CD4-positive, alpha-beta T cell (primary cell): ENCODE measurements around the gene MRO. TPM values are rescaled to one million over a fixed set of nuclear protein-coding genes. Genes with fewer than 3 reads are reported as not detected.

ENCODE experiments used
- ATAC-seq: fragments of 200-7000 bp; cut with Tn5 transposase; one replicate; pipeline ENCODE4 v1.10.0; 2022; ENCODE audit warnings: mild to moderate bottlenecking; ENCODE audit not compliant: poor library complexity
- CTCF ChIA-PET: fragments of 350-600 bp; sonication (Branson Sonifier 250); formaldehyde crosslinking; loops from one replicate; lab custom pipeline; 2021; ENCODE audit warnings: antibody characterized with exemption, inconsistent platforms; lab: Charles Lee
- POLR2A ChIA-PET: fragments of 350-600 bp; sonication (Branson Sonifier 250); formaldehyde crosslinking; loops from one replicate; lab custom pipeline; 2021; ENCODE audit warnings: antibody characterized with exemption, inconsistent platforms; lab: Charles Lee
- DNase-seq, 14 experiments: peaks; one replicate each; pipeline ENCODE4 v3.0.0-alpha.2; 2013 to 2020; ENCODE audit warnings: mixed read lengths in 2 of 14
- H3K27ac ChIP-seq, 2 donors: one replicate each; pipeline versions ENCODE4 v1.5.1 to v1.7.0; 2013; ENCODE audit warnings: low read length in 2 of 2, low read depth in 1 of 2, mild to moderate bottlenecking in 1 of 2
- H3K27me3 ChIP-seq, 2 experiments: 1 replicate in 1 of 2; 2 replicates in 1 of 2; pipeline versions ENCODE4 v1.6.1 to v1.7.0; 2013; ENCODE audit warnings: low read length in 2 of 2, control low read depth in 1 of 2, mild to moderate bottlenecking in 1 of 2, moderate library complexity in 1 of 2; ENCODE audit not compliant: insufficient read depth in 2 of 2, control insufficient read depth in 1 of 2
- H3K36me3 ChIP-seq: one replicate; pipeline ENCODE4 v1.6.1; 2013; ENCODE audit warnings: low read length, control low read depth; ENCODE audit not compliant: insufficient read depth
- H3K4me1 ChIP-seq: one replicate; pipeline ENCODE4 v1.6.1; 2013; ENCODE audit warnings: low read length, control low read depth; ENCODE audit not compliant: insufficient read depth
- H3K4me3 ChIP-seq: one replicate; pipeline ENCODE4 v1.5.1; 2013; ENCODE audit warnings: mild to moderate bottlenecking, low read length, moderate library complexity
- H3K9me3 ChIP-seq, 2 experiments: 1 replicate in 1 of 2; 2 replicates in 1 of 2; pipeline versions ENCODE4 v1.6.1 to v1.7.0; 2013; ENCODE audit warnings: low read length in 2 of 2, mild to moderate bottlenecking in 2 of 2, control low read depth in 1 of 2, moderate library complexity in 1 of 2; ENCODE audit not compliant: control insufficient read depth in 1 of 2, insufficient read depth in 1 of 2
- H3K27ac Mint-ChIP-seq: one replicate; pipeline ENCODE4 v1.8.0; 2020; ENCODE audit warnings: mixed read lengths
- H3K27me3 Mint-ChIP-seq: one replicate; pipeline ENCODE4 v1.8.0; 2021; ENCODE audit warnings: mixed read lengths
- H3K36me3 Mint-ChIP-seq: one replicate; pipeline ENCODE4 v1.8.0; 2021; ENCODE audit warnings: low read depth, mixed read lengths
- H3K4me1 Mint-ChIP-seq: one replicate; pipeline ENCODE4 v1.8.0; 2021; ENCODE audit warnings: low read depth, mixed read lengths
- H3K4me3 Mint-ChIP-seq: one replicate; pipeline ENCODE4 v1.8.0; 2020; ENCODE audit warnings: mild to moderate bottlenecking, mixed read lengths
- H3K9me3 Mint-ChIP-seq: one replicate; pipeline ENCODE4 v1.8.0; 2020; ENCODE audit warnings: mixed read lengths
- CTCF ChIP-seq: fragments of 200-600 bp; IDR thresholded peaks from one replicate; pipeline ENCODE4 v1.8.0; 2022; ENCODE audit warnings: antibody characterized with exemption, mild to moderate bottlenecking
- intact Hi-C, 2 experiments: fragments of 100-400 bp; cut with DNase I in 1 of 2; cut with micrococcal nuclease in 1 of 2; formaldehyde crosslinking; loops; one replicate each; pipeline versions ENCODE4 v1.15.1 to v1.9.0; 2023 to 2025; cut with DNase I, micrococcal nuclease
- total RNA-seq, 174 experiments: library from RNA in 2 of 174; stranded (reverse) in 2 of 174; gene quantifications; one replicate each; pipeline ENCODE4 v1.2.3 and lab custom pipeline; 2021 to 2026

Gene MRO
- total RNA-seq, 2 experiments from 2014 or later: not detected

DNA sequence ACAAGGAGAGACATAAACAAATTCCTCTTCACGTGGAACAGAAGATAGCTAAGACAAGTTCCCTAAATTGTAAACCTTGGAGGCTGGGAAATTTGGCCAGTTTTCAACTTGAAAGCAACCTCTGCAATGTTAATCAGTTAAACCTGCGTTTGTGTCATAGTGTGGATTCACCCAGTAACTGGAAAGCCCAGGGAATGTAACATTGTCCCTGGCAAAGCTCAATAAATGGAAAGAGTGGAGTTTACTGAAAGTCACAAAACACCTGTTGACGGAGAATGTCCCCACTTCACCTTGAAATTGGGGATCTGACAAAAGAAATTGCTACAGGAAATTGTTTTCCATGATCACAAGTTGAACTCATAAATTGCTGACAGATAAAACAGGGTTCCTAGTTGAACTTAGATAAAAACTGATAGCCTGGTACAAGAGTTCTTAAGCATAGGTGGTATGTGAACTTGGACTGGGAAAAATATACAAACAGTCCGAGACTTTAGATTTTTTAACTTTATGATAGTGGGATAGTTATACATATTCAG, 44.1 kb upstream of the MRO start:
- TF ChIP-seq CTCF: no peak
- Mint-ChIP-seq H3K27me3 (no peaks in the 10 kb centered on the region), H3K4me3 (no peak overlapping the region), H3K9me3 (no peaks in the 10 kb centered on the region), H3K4me1 (no peaks in the 10 kb centered on the region), H3K36me3 (no peaks in the 10 kb centered on the region), H3K27ac (no peak overlapping the region)
- no peak for ATAC-seq
- no peaks in the 10 kb centered on the region for H3K9me3 ChIP-seq
- H3K27ac ChIP-seq: no peak overlapping the region
- H3K36me3 ChIP-seq: no peaks in the 10 kb centered on the region
- no peak overlapping the region for H3K4me3 ChIP-seq
- no peak for DNase-seq
- ChIA-PET POLR2A (no interaction called here), CTCF (no interaction called here)
- intact Hi-C loops: no loop called here
- no peaks in the 10 kb centered on the region for H3K27me3 ChIP-seq
- H3K4me1 ChIP-seq: no peaks in the 10 kb centered on the region

- ChIA-PET POLR2A (no interaction called here), CTCF (no interaction called here)
- Mint-ChIP-seq H3K27me3 (no peaks in the 10 kb centered on the region), H3K4me1 (no peaks in the 10 kb centered on the region), H3K9me3 (no peaks in the 10 kb centered on the region), H3K36me3 (no peaks in the 10 kb centered on the region), H3K4me3 (no peak overlapping the region), H3K27ac (no peak overlapping the region)
- no peak overlapping the region for H3K27ac ChIP-seq
- no peaks in the 10 kb centered on the region for H3K4me1 ChIP-seq
- intact Hi-C loops: no loop called here
- H3K27me3 ChIP-seq: no peaks in the 10 kb centered on the region
- DNase-seq: peak in 3 of 14 experiments; percentile 7 to 21 (median 21)
- H3K4me3 ChIP-seq: no peak overlapping the region
- no peak for ATAC-seq
- no peaks in the 10 kb centered on the region for H3K9me3 ChIP-seq
- no peaks in the 10 kb centered on the region for H3K36me3 ChIP-seq
- TF ChIP-seq CTCF: no peak
These were observed 42.6 kb upstream of the MRO start for GRCh38 chr18:50862401-50862800.

DNA sequence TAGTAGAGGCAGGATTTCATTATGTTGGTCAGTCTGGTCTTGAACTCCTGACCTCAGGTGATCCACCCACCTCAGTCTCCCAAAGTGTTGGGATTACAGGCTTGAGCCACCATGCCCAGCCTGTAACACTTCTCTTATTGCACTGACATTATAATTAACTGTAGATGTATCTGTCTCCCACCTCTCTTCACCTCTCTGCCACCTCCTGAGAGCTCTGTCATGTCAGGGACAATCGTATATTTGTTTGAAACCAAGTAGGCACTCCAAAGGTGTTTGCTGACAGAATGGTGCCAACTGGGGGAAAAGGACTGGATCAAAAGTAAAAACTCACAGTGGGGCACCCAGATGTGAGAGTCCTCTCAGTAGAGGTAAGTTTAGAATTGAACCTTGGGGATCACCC, 41.8 kb upstream of the MRO start:
- Mint-ChIP-seq H3K9me3 (no peaks in the 10 kb centered on the region), H3K4me3 (no peak overlapping the region), H3K4me1 (no peaks in the 10 kb centered on the region), H3K27ac (no peak overlapping the region), H3K36me3 (no peaks in the 10 kb centered on the region), H3K27me3 (no peaks in the 10 kb centered on the region)
- DNase-seq: no peak
- no peak overlapping the region for H3K27ac ChIP-seq
- H3K36me3 ChIP-seq: no peaks in the 10 kb centered on the region
- no peak for ATAC-seq
- H3K4me1 ChIP-seq: no peaks in the 10 kb centered on the region
- ChIA-PET POLR2A (no interaction called here), CTCF (no interaction called here)
- intact Hi-C loops: no loop called here
- H3K4me3 ChIP-seq: no peak overlapping the region
- TF ChIP-seq CTCF: no peak
- no peaks in the 10 kb centered on the region for H3K9me3 ChIP-seq
- no peaks in the 10 kb centered on the region for H3K27me3 ChIP-seq
